AG09319 (cell line): ENCODE data around the gene FXYD2.

Experiments used
- DNase-seq: peaks from one replicate; pipeline ENCODE4 v3.0.0-alpha.2; 2010; ENCODE audit warnings: low read depth; ENCODE audit errors: extremely low read depth
- TF ChIP-seq, protein P1 (sequence below): IDR thresholded peaks from 2 replicates; pipeline ENCODE4 v1.5.1; 2011; ENCODE audit warnings: low read depth, mild to moderate bottlenecking, inconsistent platforms, low read length, moderate library complexity

FXYD2 gene

DNA sequence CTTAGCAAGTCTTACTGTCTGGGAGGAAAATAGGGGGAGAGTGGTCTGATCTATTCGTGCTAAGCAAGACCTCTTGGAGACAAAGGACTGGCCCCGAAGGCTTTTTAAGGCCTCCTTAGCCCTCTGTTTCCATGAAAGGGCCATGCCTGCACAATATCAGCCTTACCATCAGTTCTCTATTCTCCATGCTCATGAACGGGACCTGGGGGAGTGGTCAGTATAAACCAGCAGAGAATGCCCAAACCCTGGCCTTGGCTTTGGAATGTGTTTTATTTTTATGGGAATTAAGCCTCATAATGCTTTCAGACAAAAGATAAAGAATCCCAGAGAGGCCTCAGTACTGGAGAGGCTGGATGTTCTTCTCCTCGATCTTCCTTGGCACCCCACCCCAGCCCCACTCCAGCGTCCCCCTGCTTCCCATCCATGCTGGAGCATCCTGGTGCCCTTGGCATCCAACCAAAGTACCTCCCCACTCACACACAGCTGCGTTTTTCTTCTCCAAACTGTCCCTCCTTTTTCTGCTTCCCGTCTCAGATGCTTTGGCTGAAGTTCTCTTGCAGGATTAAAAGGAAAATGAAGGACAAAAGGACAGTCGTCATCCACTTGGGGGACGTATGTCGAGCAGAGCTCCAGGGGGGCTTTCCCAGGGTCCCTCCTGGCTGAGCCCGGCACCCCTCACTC lies 33.3 kb upstream of the FXYD2 start:
- DNase-seq, result no peak
- TF ChIP-seq, protein P1, sequence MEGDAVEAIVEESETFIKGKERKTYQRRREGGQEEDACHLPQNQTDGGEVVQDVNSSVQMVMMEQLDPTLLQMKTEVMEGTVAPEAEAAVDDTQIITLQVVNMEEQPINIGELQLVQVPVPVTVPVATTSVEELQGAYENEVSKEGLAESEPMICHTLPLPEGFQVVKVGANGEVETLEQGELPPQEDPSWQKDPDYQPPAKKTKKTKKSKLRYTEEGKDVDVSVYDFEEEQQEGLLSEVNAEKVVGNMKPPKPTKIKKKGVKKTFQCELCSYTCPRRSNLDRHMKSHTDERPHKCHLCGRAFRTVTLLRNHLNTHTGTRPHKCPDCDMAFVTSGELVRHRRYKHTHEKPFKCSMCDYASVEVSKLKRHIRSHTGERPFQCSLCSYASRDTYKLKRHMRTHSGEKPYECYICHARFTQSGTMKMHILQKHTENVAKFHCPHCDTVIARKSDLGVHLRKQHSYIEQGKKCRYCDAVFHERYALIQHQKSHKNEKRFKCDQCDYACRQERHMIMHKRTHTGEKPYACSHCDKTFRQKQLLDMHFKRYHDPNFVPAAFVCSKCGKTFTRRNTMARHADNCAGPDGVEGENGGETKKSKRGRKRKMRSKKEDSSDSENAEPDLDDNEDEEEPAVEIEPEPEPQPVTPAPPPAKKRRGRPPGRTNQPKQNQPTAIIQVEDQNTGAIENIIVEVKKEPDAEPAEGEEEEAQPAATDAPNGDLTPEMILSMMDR, result no peak

DNA sequence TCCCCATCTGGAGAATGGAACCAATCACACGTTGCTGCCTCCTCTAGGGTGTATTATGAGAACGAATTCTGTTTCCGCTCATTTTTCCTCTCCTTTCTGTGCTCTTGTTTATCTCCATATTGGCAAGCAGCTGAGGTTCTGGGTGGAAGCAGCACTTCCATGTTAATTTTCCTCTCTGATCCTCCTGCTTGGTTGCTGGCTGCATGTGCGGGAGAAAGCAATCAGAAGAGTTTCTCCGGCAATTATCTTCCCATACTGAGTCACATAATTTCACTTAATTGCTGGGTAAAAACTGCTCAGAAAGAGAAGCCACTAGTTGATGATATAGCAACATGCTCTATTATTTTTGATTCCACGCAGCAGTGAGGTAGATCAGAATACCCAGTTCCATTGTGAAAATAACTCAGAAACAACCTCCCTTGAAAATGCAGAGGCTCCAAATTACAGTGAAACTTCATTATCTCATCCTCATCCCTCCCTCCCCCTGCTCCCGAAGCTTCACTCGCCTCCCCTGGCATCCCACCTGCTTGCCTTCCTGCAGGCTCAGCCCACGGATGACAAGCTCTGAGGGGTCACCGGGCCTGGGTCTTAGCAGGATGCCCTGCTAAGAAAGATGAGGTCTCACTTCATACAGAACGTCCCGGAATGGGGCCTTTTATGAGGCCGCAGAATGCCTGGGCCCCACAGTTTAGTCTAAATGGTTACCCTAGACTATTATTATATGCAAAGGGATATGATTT lies 31.5 kb upstream of the FXYD2 start:
- TF ChIP-seq, protein P1, result no peak
- DNase-seq, result no peak

DNA sequence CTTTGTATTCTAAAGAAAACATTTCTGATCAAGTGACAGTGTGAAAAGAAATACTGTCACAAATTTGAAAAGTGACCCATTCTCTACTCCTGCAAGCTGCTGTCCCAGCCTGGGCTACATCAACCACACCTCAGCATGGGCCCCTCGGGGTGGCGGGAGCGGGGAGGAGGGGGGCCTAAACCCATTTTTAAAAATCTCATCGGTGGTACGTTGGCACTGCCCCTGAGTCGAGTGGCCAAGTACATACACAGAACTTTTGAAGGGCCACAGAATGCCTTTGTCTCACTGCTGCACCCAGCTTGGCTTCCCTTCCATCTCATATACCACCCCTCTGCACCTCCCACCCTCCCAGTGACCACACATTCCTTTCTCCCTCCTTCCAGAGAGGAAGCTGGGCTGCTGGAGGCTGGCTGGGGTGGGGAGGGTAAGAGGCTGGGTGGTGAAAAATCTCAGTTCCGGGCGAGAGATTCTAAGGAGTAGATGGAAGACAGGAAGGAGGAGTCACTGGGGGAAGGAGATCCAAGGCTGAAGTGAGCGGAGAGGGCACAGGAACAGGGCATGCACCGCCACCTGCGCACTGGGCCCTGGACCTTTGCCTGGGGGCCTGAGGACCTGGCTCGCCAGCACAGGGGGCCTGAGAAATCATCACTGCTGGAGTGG lies 30.8 kb upstream of the FXYD2 start:
- TF ChIP-seq, protein P1, result no peak
- DNase-seq, result no peak

DNA sequence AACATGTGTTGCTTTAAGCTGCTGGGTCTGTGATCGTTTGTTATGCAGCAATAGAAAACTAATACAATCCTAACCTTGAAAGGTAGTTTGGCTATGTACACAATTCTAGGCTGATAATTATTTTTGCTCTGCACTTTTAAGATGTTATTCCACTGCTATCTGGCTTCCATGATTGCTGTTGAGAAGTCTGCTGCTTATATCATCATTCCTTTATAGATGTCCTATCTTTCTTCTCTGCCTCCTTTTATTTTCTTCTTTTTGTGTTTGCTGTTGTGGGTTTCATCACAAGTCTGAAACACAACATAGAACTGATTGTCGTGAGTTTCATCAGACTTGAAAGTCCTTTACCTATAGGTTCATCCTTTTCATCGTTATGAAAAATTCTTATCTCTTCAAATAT lies 27.8 kb upstream of the FXYD2 start:
- DNase-seq, result no peak
- TF ChIP-seq, protein P1, result no peak

DNA sequence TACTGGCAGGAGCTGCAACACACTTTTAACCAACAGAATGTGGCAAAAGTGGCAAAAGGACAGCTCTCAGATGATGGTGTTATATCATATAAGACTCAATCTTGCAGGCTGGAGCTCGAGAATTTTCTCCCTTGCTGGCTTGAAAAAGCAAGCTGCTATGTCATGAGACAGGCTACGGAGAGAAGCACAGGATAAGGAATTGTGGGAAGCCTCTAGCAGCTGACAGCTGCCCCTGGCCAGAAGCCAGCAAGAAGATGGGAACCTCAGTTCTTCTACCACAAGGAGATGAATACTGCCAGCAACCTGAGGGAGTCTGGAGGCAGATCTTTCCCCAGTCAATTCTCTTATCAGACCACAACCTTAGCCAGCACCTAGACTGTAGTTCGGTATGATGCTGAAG lies 27.3 kb upstream of the FXYD2 start:
- TF ChIP-seq, protein P1, result no peak
- DNase-seq, result no peak

DNA sequence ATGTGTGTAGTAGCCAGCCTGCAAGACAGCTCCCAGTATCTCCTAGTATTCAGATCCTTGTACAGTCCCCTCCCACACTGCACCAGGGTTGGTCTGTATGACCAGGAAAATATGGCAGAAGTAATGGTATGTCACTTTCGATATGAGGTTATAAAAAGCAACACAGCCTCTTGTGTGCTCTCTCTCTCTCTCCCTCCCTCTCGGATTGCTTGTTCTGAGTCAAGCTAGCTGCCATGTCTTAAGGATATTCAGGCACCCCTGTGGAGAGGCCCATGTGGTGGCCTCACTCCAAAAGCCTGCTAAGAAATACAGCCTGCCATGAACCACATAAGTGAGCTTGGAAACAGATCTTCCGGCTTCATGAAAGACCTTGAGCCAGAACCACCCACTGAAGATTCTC lies 26.6 kb upstream of the FXYD2 start:
- DNase-seq, result no peak
- TF ChIP-seq, protein P1, result no peak
